ENCODE data around the gene BLTP2.

BLTP2 gene

DNA sequence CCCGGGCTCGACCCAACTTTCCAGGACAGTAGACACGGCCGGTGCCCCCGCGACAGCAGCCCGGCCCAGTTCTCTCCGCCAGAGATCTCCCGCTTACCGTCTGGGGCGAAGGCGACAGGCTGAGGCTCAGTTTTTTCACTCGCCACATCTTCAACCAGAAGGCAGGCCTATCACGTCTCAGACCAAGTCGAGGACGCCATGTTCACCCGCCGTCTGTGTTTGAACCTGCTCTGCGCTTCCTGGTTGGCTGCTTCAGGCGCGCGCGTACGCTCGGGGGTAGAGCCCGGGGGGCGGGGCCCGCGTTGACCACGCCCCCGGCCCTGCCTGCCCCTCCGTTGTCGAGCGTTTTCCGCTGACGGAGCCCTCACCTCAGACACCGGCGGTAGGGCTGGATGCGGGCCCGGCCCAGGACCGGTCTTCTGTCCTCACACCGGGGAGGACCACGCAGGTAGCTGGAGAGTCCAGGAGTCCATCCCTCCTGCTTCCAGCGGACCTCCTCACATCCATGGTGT, 46.1 kb downstream of the BLTP2 start, which contains the start of gene SPAG5:
Gene SPAG5 (minus strand): TSS at position 227 of the 512 bp plus-strand sequence. CDS start 79 bp downstream, at position 148.
- H3K9me3 ChIP-seq (ENCODE audit: control insufficient read depth, insufficient read depth, low read depth, low read length) = no peaks in the 10 kb centered on the region
- H3K27me3 ChIP-seq (ENCODE audit: control insufficient read depth, insufficient read depth, low read length) = no peaks in the 10 kb centered on the region
- H3K4me3 ChIP-seq (ENCODE audit: low read depth, low read length) = peak within 1 kb of the TSS; percentile 82
- peaks cover 11% of the 10 kb centered on the region; the same call in 1 of the 2 replicates for H3K4me1 ChIP-seq (ENCODE audit: control insufficient read depth, insufficient read depth, low read length)
- H3K9ac ChIP-seq (ENCODE audit: low read length) = peak within 1 kb of the TSS; percentile 93
- peak within 1 kb of the TSS; percentile 70 for H3K27ac ChIP-seq (ENCODE audit: low read depth, low read length)
- peaks cover 19% of the 10 kb centered on the region for H3K36me3 ChIP-seq (ENCODE audit: control insufficient read depth, insufficient read depth, low read length)

DNA sequence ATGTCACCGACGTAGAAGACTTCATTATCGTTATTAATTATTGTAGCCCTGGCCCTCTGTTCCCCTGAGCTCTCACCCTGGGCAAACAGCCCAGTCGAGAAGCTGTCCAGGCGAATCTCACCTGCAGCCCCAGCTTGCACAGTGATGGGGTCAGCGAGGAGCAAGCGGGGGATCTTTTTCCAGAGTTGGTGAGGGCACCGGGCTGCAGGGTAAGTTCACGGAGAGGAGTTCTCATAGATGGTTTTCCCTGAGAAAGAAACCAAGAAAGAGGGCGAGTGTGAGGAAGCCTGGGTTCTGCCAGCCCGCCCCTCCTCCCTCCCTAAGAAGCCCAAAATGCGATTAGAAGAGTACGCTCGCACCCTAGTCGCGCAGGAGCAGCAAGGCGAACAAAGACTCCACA, 46.6 kb downstream of the BLTP2 start:
- H3K9me3 ChIP-seq (ENCODE audit: control insufficient read depth, insufficient read depth, low read depth, low read length) = no peaks in the 10 kb centered on the region
- H3K36me3 ChIP-seq (ENCODE audit: control insufficient read depth, insufficient read depth, low read length) = peaks cover 20% of the 10 kb centered on the region
- peak overlapping the region; percentile 82 for H3K4me3 ChIP-seq (ENCODE audit: low read depth, low read length)
- peak overlapping the region; percentile 93 for H3K9ac ChIP-seq (ENCODE audit: low read length)
- H3K27ac ChIP-seq (ENCODE audit: low read depth, low read length) = peak overlapping the region; percentile 70
- peaks cover 11% of the 10 kb centered on the region; the same call in 1 of the 2 replicates for H3K4me1 ChIP-seq (ENCODE audit: control insufficient read depth, insufficient read depth, low read length)
- no peaks in the 10 kb centered on the region for H3K27me3 ChIP-seq (ENCODE audit: control insufficient read depth, insufficient read depth, low read length)

DNA sequence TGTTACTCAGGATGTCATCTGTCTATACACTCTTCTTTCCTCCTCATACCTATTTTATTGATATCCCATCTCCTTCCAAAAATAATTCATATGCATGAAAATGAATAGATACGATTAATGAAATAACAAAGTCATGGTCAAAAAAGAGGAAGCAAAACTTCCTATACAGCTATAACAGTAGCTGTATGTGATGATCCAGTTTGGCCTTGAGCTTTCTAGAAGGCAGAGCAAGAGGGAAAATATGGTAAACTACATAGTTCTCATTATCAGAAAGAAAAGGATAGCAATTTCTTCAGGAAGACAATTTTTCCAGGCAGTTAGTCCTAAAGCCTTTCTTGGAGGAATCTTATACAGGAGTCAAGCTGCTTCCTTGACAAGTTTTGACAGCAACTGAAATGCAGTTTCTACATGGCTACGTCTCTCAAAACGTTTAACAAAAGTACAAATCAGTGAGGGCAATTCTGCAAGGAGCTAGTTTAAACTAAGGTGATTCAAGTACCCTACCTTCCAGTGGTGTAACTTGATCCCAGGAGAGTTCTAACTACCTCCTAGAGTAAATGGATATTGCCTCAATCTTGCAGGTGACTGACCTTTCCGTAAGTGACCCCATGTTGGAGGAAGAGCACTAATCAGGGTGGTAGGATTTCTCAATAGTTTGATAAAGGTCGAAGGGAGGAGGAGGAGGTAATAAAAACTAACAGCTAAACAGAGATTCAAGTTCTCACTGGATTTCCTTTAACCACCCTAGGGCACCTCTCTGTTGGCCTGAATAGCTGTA, 47.2 kb downstream of the BLTP2 start:
- Histone ChIP-seq H3K4me3 (ENCODE audit: low read depth, low read length) (peak overlapping the region; percentile 82), H3K36me3 (ENCODE audit: control insufficient read depth, insufficient read depth, low read length) (peaks cover 26% of the 10 kb centered on the region), H3K27ac (ENCODE audit: low read depth, low read length) (no peak overlapping the region; the same call in 1 of the 2 replicates), H3K27me3 (ENCODE audit: control insufficient read depth, insufficient read depth, low read length) (no peaks in the 10 kb centered on the region), H3K4me1 (ENCODE audit: control insufficient read depth, insufficient read depth, low read length) (peaks cover 11% of the 10 kb centered on the region; the same call in 1 of the 2 replicates), H3K9me3 (ENCODE audit: control insufficient read depth, insufficient read depth, low read depth, low read length) (no peaks in the 10 kb centered on the region), H3K9ac (ENCODE audit: low read length) (peak overlapping the region; percentile 93)

Measured in HUES6 (cell line).